ENCODE results near the gene IPCEF1. TPM values are rescaled to one million over a fixed set of nuclear protein-coding genes. Genes with fewer than 3 reads are reported as not detected.
"Not testable (repeated sequence)": the region's sequence is repeated elsewhere in the genome, so short reads cannot be mapped to it uniquely, and the experiment has no call there.

IPCEF1 gene
- total RNA-seq, 1 donor from 2014 or later = not detected

- H3K9me3 ChIP-seq = no peaks in the 10 kb centered on the region
- TF ChIP-seq CTCF (IDR thresholded peaks at IDR 0.05) = no peak
Measured at GRCh38 chr6:154202339-154202738, 154.3 kb downstream of the IPCEF1 start.

DNA sequence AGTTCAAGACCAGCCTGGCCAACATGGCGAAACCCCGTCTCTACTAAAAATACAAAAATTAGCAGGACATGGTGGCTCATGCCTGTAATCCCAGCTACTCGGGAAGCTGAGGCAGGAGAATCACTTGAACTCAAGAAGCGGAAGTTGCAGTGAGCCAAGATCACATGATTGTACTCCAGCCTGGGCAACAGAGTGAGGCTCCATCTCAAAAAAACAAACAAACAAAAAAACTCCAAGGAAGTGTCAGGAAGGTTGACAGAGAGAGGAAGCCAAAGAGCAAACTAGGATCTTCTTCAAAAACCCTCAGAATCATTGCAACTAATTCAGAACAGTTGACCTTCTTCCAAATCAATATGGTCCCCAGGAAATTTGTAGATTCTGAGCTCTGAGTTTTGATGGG, 154.9 kb downstream of the IPCEF1 start:
- H3K4me3 ChIP-seq; H3K4me1 ChIP-seq; H3K9me3 ChIP-seq; DNase-seq (ENCODE audit: low spot score in 2 of 2); intact Hi-C loops (cut with DNase I); H3K27me3 ChIP-seq; H3K36me3 ChIP-seq; H3K27ac ChIP-seq: not testable (repeated sequence)

More at GRCh38 chr6:154202339-154202738, 154.3 kb downstream of the IPCEF1 start:
- DNase-seq (ENCODE audit: low spot score in 2 of 2) = no peak
- H3K4me1 ChIP-seq = peaks cover 0 to 3% of the 10 kb centered on the region in 2 donors
- H3K4me3 ChIP-seq = no peak overlapping the region
- H3K27me3 ChIP-seq = no peaks in the 10 kb centered on the region
- intact Hi-C loops (cut with DNase I) = no loop called here
- no peaks in the 10 kb centered on the region for H3K36me3 ChIP-seq
- no peak overlapping the region for H3K27ac ChIP-seq

DNA sequence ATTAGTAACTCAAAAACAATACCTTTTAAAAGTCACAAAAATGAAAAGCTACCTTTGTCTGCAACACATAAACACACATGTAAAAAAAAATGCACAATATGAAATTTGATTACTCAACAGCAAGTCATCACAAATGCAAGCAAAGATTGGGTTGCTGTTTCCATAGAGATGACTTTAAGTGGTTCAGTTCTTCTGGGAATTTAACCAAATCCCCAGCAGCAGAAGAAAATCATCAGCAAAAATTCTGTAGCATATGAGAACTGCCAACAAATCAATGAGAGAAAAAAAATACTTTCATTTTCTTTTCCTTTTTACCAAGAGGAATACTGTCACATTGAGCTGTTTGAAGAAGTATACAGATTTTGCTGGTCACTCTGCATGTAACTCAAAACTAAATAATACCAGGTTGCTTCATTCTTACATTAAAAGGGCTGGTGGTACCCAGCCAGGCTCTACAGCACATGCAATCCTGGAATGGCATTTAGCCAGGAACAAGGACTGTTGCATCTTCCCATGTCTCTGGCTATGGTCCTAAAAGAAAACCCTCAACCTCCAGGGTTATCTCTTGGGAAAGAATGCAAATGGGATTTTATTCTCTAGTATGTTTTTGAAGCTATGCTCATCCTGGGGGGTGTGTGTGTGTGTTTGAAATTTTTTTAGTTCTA, 159.3 kb downstream of the IPCEF1 start:
- Histone ChIP-seq H3K27ac (no peak overlapping the region), H3K4me1 (peaks cover 0 to 3% of the 10 kb centered on the region in 2 donors), H3K4me3 (no peak overlapping the region), H3K9me3 (no peaks in the 10 kb centered on the region), H3K27me3 (no peaks in the 10 kb centered on the region), H3K36me3 (no peaks in the 10 kb centered on the region)
- no peak for DNase-seq (ENCODE audit: low spot score in 2 of 2)
- no peak for TF ChIP-seq CTCF (IDR thresholded peaks at IDR 0.05)
- intact Hi-C loops (cut with DNase I) = no loop called here

- intact Hi-C loops (cut with DNase I) = no loop called here
- no peaks in the 10 kb centered on the region for H3K27me3 ChIP-seq
Measured at GRCh38 chr6:154196333-154196885, 160.2 kb downstream of the IPCEF1 start.

DNA sequence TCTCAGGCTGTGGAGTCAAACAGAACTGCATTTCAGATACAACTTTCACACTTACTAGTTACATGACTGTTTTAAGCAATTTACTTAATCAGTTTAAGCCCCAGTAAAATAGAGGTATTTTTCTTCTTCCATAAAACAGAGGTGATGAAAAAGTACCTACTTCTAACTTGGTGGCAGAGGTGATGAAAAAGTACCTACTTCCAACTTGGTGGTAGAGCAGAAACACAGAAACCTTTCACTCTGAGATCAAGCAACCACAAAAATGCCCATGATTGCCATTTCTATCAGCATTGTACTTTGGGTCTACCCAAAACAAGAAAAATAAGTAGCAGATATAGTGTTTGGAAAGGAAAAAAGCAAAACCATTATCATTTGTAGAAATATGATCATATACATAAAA, 168.9 kb downstream of the IPCEF1 start:
- Histone ChIP-seq H3K27me3 (no peaks in the 10 kb centered on the region), H3K36me3 (no peaks in the 10 kb centered on the region), H3K9me3 (peaks cover 0 to 10% of the 10 kb centered on the region in 2 donors), H3K4me1 (no peaks in the 10 kb centered on the region), H3K27ac (no peak overlapping the region), H3K4me3 (no peak overlapping the region)
- no peak for DNase-seq (ENCODE audit: low spot score in 2 of 2)
- intact Hi-C loops (cut with DNase I) = no loop called here
- TF ChIP-seq CTCF (IDR thresholded peaks at IDR 0.05) = no peak

More at GRCh38 chr6:154196333-154196885, 160.2 kb downstream of the IPCEF1 start:
- H3K4me1 ChIP-seq = peaks cover 0 to 3% of the 10 kb centered on the region in 2 donors
- H3K27ac ChIP-seq = no peak overlapping the region
- H3K9me3 ChIP-seq = no peaks in the 10 kb centered on the region
- H3K4me3 ChIP-seq = no peak overlapping the region
- TF ChIP-seq CTCF (IDR thresholded peaks at IDR 0.05) = no peak
- H3K36me3 ChIP-seq = no peaks in the 10 kb centered on the region
- DNase-seq (ENCODE audit: low spot score in 2 of 2) = no peak

GRCh38 chr6:154187203-154187602, 169.4 kb downstream of the IPCEF1 start:
- TF ChIP-seq CTCF (IDR thresholded peaks at IDR 0.05) = no peak
- H3K27ac ChIP-seq = no peak overlapping the region
- no peaks in the 10 kb centered on the region for H3K4me1 ChIP-seq
- no peak for DNase-seq (ENCODE audit: low spot score in 2 of 2)
- no peaks in the 10 kb centered on the region for H3K27me3 ChIP-seq
- H3K36me3 ChIP-seq = no peaks in the 10 kb centered on the region
- peaks cover 0 to 10% of the 10 kb centered on the region in 2 donors for H3K9me3 ChIP-seq
- intact Hi-C loops (cut with DNase I) = no loop called here
- H3K4me3 ChIP-seq = no peak overlapping the region

Measured in ascending aorta (tissue), 2 donors.